PC-3 (cell line): ENCODE data around the gene SULF2. TPM values are rescaled to one million over a fixed set of nuclear protein-coding genes. Genes with fewer than 3 reads are reported as not detected.

Experiments used
- ATAC-seq: fragments of 200-7000 bp; cut with Tn5 transposase; 2 replicates; pipeline ENCODE4 v1.9.1; 2020; ENCODE audit warnings: mild to moderate bottlenecking, moderate library complexity
- BruUV-seq: library from RNA; stranded (reverse); fragments of 400-500 nt; replicated peaks from 2 replicates; lab custom pipeline; 2021; lab: Mats Ljungman, UMichigan
- CTCF ChIA-PET: fragments of 300-600 bp; sonication (Branson Sonifier 250); formaldehyde crosslinking; loops from one replicate; lab custom pipeline; 2022; ENCODE audit warnings: antibody characterized with exemption; lab: Charles Lee
- POLR2A ChIA-PET: fragments of 300-600 bp; sonication (Branson Sonifier 250); formaldehyde crosslinking; loops from one replicate; lab custom pipeline; 2022; ENCODE audit warnings: antibody characterized with exemption; ENCODE audit not compliant: unreplicated experiment; lab: Charles Lee
- DNase-seq: peaks from one replicate; pipeline ENCODE4 v3.0.0-alpha.2; 2015
- H2AFZ ChIP-seq: fragments of 300-600 bp; sonication (generic); 2 replicates; pipeline ENCODE4 v1.6.0; 2016; ENCODE audit warnings: antibody characterized with exemption, low read length
- H3F3A ChIP-seq: fragments of 300-600 bp; sonication (generic); one replicate; pipeline ENCODE4 v1.6.0; 2017; ENCODE audit warnings: antibody characterized with exemption, low read length, control low read depth, mild to moderate bottlenecking; ENCODE audit not compliant: unreplicated experiment
- H3K27ac ChIP-seq: fragments of 300-600 bp; sonication (generic); 2 replicates; pipeline ENCODE4 v1.5.1; 2016; ENCODE audit warnings: mild to moderate bottlenecking, low read length
- H3K27me3 ChIP-seq: fragments of 300-600 bp; sonication (generic); 2 replicates; pipeline ENCODE4 v1.6.1; 2016; ENCODE audit warnings: low read length, mixed read lengths
- H3K36me3 ChIP-seq: fragments of 300-600 bp; sonication (generic); 2 replicates; pipeline ENCODE4 v1.6.1; 2016; ENCODE audit warnings: low read depth, mixed run types, low read length, mixed read lengths
- H3K4me1 ChIP-seq: fragments of 300-600 bp; sonication (generic); 2 replicates; pipeline ENCODE4 v1.5.1; 2016; ENCODE audit warnings: low read length; ENCODE audit not compliant: insufficient read depth
- H3K4me2 ChIP-seq: fragments of 300-600 bp; sonication (generic); 2 replicates; pipeline ENCODE4 v1.6.0; 2016; ENCODE audit warnings: low read length
- H3K4me3 ChIP-seq: fragments of 300-600 bp; sonication (generic); 2 replicates; pipeline ENCODE4 v1.5.1; 2016; ENCODE audit warnings: mild to moderate bottlenecking, low read length, mixed read lengths
- H3K79me2 ChIP-seq: fragments of 300-600 bp; sonication (generic); 2 replicates; pipeline ENCODE4 v1.6.1; 2017; ENCODE audit warnings: low read length, mixed read lengths
- H3K9ac ChIP-seq: fragments of 300-600 bp; sonication (generic); 2 replicates; pipeline ENCODE4 v1.6.0; 2016; ENCODE audit warnings: mild to moderate bottlenecking, low read length
- H3K9me2 ChIP-seq: fragments of 300-600 bp; sonication (generic); replicated peaks from 2 replicates; pipeline ENCODE4 v1.6.1; 2016; ENCODE audit warnings: mixed run types, low read length, mixed read lengths
- H3K9me3 ChIP-seq: fragments of 300-600 bp; sonication (generic); 2 replicates; pipeline ENCODE4 v1.6.1; 2016; ENCODE audit warnings: low read length, mixed read lengths
- H4K20me1 ChIP-seq: fragments of 300-600 bp; sonication (generic); 2 replicates; pipeline ENCODE4 v1.6.1; 2016; ENCODE audit warnings: low read length, mixed read lengths
- EZH2 ChIP-seq: fragments of 300-600 bp; sonication (generic); IDR thresholded peaks from one replicate; pipeline ENCODE4 v1.6.1; 2017; ENCODE audit warnings: antibody characterized with exemption, mild to moderate bottlenecking, low read length; ENCODE audit not compliant: unreplicated experiment
- EZH2phosphoT487 ChIP-seq: fragments of 300-600 bp; sonication (generic); IDR thresholded peaks from 2 replicates; pipeline ENCODE4 v1.6.1; 2018; ENCODE audit warnings: mild to moderate bottlenecking, antibody characterized with exemption, low read length, borderline replicate concordance
- intact Hi-C: fragments of 100-400 bp; cut with micrococcal nuclease; formaldehyde crosslinking; loops from 2 replicates; pipeline ENCODE4 v1.9.0; 2023
- total RNA-seq: library from RNA; depleted of rRNA; stranded (reverse); fragments of >200 nt; gene quantifications from 2 replicates; pipeline ENCODE4 v1.2.3, GENCODE V29; 2014
- TF ChIP-seq, protein P1 (sequence below): fragments of 300-600 bp; sonication (generic); conservative IDR thresholded peaks from 2 replicates; pipeline ENCODE4 v1.5.1; 2017; ENCODE audit warnings: antibody characterized with exemption, low read depth, mild to moderate bottlenecking, low read length

The SULF2 gene
- total RNA-seq, 1 experiment from 2014 or later, result 340 TPM

DNA sequence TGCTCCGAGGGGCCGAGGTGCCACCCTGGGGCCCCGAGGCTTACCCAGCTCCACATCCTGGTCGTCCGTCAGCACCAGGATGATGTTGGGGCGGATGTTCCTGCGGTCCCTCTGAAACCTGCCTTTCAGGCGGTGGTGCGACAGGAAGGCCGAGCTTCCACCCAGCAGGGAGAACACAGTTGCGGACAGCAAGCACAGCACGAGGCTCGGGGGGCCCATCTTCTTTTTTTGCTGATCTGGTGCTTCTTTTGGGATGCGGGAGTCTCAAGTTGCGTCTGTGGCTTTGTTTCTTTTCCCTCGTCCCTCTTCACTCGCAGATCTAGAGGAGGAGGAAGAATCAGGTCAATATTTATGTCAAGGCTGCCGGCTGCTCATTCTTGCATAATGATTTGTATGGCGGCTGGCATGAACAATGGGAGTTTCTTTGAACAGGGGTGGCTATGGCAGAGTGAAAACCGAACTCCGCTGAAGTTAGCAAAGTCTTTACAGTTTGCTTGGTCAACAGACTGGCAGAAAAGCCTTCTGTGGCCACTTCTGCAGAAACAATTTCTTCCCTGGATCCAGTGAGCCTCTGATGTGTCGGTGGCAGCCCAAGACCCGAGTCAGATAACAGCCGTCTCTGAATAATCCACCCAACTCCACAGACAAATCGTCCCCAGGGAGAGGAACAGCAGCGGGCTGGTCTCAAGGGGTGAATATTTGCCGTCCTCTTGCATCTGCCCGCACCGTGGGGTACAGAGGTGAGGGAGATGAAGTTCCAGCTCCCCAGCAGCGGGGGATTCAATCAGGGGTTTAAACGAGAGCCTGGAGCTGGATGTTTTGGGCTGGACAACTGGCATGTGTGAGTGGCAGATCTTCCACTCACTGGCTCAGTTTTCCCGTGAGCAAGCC is 27.9 kb downstream of the SULF2 start:
- intact Hi-C loops, result no loop called here
- TF ChIP-seq EZH2, result no peak

DNA sequence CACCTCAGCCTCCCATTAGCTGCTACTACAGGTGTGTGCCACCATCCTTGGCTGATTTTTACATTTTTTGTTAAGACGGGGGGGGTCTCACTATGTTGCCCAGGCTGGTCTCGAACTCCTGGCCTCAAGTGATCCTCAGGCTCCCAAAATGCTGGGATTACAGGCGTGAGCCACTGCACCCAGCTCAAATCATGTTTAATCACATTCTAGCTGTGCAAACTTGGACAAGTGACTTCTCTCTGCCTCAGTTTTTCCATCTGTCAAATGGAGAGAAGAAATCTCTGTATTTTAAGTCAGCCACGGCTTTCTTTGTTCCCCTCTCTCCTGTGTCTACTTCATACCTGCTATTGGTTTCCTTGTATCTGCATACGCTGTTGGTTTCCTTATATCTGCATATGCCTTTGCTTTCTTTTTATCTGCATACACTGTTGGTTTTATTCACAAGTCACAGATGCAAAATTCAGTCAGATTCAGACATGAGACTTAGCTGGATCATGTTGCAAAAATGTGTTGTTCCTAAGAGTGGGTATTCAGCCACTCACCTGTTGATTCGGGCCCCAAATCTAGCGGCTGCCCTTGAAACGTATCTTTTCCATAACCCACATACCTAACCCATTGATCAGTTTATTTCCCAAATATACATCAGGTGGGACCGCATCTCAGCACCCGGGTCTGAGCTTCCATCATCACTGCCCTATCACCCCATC is 30.2 kb downstream of the SULF2 start:
- Histone ChIP-seq H3K9me3 (no peaks in the 10 kb centered on the region), H3K4me3 (no peak overlapping the region), H3K4me1 (no peaks in the 10 kb centered on the region), H3K4me2 (no peak overlapping the region), H4K20me1 (peaks cover 30% of the 10 kb centered on the region; the same call in 1 of the 2 replicates), H2AFZ (no peak overlapping the region), H3K27ac (no peak overlapping the region), H3K36me3 (peaks cover 48% of the 10 kb centered on the region), H3F3A (no peaks in the 10 kb centered on the region), H3K9me2 (no peaks in the 10 kb centered on the region), H3K9ac (no peak overlapping the region), H3K27me3 (no peaks in the 10 kb centered on the region), H3K79me2 (peaks cover 34% of the 10 kb centered on the region)
- TF ChIP-seq EZH2 (no peak), EZH2phosphoT487 (no peak)
- TF ChIP-seq, protein P1, sequence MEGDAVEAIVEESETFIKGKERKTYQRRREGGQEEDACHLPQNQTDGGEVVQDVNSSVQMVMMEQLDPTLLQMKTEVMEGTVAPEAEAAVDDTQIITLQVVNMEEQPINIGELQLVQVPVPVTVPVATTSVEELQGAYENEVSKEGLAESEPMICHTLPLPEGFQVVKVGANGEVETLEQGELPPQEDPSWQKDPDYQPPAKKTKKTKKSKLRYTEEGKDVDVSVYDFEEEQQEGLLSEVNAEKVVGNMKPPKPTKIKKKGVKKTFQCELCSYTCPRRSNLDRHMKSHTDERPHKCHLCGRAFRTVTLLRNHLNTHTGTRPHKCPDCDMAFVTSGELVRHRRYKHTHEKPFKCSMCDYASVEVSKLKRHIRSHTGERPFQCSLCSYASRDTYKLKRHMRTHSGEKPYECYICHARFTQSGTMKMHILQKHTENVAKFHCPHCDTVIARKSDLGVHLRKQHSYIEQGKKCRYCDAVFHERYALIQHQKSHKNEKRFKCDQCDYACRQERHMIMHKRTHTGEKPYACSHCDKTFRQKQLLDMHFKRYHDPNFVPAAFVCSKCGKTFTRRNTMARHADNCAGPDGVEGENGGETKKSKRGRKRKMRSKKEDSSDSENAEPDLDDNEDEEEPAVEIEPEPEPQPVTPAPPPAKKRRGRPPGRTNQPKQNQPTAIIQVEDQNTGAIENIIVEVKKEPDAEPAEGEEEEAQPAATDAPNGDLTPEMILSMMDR, result no peak
- ATAC-seq (no peak), DNase-seq (no peak)
- CTCF ChIA-PET, result no interaction called here
- no TSS peak for BruUV-seq
- intact Hi-C loops, result no loop called here
- POLR2A ChIA-PET, result no interaction called here

More for the DNA sequence above, 27.9 kb downstream of the SULF2 start:
- H3K9me3 ChIP-seq, result no peaks in the 10 kb centered on the region
- DNase-seq (no peak), ATAC-seq (no peak)
- peaks cover 41% of the 10 kb centered on the region for H3K36me3 ChIP-seq
- no TSS peak for BruUV-seq
- H4K20me1 ChIP-seq, result peaks cover 18% of the 10 kb centered on the region
- H3K27ac ChIP-seq, result no peak overlapping the region
- CTCF ChIA-PET, result no interaction called here
- no peaks in the 10 kb centered on the region for H3K27me3 ChIP-seq
- H3K9me2 ChIP-seq, result no peaks in the 10 kb centered on the region
- H3K4me3 ChIP-seq, result no peak overlapping the region
- H3K79me2 ChIP-seq, result peaks cover 51% of the 10 kb centered on the region
- no peak overlapping the region for H2AFZ ChIP-seq
- POLR2A ChIA-PET, result no interaction called here
- no peaks in the 10 kb centered on the region for H3F3A ChIP-seq
- no peaks in the 10 kb centered on the region for H3K4me1 ChIP-seq
- no peak overlapping the region for H3K4me2 ChIP-seq
- H3K9ac ChIP-seq, result no peak overlapping the region

DNA sequence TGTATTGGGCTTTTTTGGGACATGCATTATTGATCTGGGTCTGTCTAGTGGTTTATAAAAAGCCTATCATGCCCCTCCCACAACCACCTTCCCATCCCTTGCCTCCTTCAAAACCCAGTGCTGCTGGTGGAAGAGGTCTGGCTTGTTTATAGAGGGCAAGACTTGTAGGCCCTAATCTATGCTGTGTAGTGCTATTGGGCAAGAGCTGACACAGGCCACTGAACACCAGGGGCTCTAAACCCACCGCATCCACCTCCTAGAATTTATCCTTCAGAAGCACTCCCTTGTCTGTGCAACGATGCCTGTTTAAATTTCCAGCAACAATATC is 30.9 kb downstream of the SULF2 start:
- CTCF ChIA-PET, result no interaction called here
- peaks cover 52% of the 10 kb centered on the region for H3K36me3 ChIP-seq

More for the DNA sequence above, 30.9 kb downstream of the SULF2 start:
- DNase-seq, result no peak
- no peak overlapping the region for H3K27ac ChIP-seq
- no peaks in the 10 kb centered on the region for H3K9me3 ChIP-seq
- H3K4me3 ChIP-seq, result no peak overlapping the region
- intact Hi-C loops, result no loop called here
- no peak overlapping the region for H3K9ac ChIP-seq
- H3K4me1 ChIP-seq, result no peaks in the 10 kb centered on the region
- no peaks in the 10 kb centered on the region for H3K9me2 ChIP-seq
- ATAC-seq, result no peak
- TF ChIP-seq EZH2, result no peak
- TF ChIP-seq, protein P1, result no peak
- TF ChIP-seq EZH2phosphoT487, result no peak
- H3K4me2 ChIP-seq, result no peak overlapping the region
- H4K20me1 ChIP-seq, result peaks cover 33% of the 10 kb centered on the region
- H2AFZ ChIP-seq, result no peak overlapping the region
- no TSS peak for BruUV-seq
- POLR2A ChIA-PET, result no interaction called here
- H3F3A ChIP-seq, result no peaks in the 10 kb centered on the region
- H3K27me3 ChIP-seq, result no peaks in the 10 kb centered on the region
- peaks cover 33% of the 10 kb centered on the region for H3K79me2 ChIP-seq
